Fibroblast of lung (primary cell): Measurements from ENCODE around the gene RSPH1. TPM values are rescaled to one million over a fixed set of nuclear protein-coding genes. Genes with fewer than 3 reads are reported as not detected.

ENCODE experiments used
- DNase-seq, 2 donors: peaks; one replicate each; pipeline versions ENCODE4 v3.0.0 to v3.0.0-alpha.2; 2010; ENCODE audit warnings: low read depth in 2 of 2
- H2AFZ ChIP-seq: 2 replicates; pipeline ENCODE4 v1.5.1; 2012; ENCODE audit warnings: low read length, control low read depth, inconsistent platforms
- H3K27ac ChIP-seq: 2 replicates; pipeline ENCODE4 v1.5.1; 2011; ENCODE audit warnings: low read length, control low read depth; ENCODE audit not compliant: insufficient read depth
- H3K27me3 ChIP-seq: 2 replicates; pipeline ENCODE4 v1.5.1; 2011; ENCODE audit warnings: mild to moderate bottlenecking, low read length; ENCODE audit not compliant: control insufficient read depth, insufficient read depth
- H3K36me3 ChIP-seq: 2 replicates; pipeline ENCODE4 v1.5.1; 2011; ENCODE audit warnings: low read length; ENCODE audit not compliant: control insufficient read depth, insufficient read depth
- H3K4me1 ChIP-seq: 2 replicates; pipeline ENCODE4 v1.5.1; 2011; ENCODE audit warnings: low read length; ENCODE audit not compliant: control insufficient read depth, insufficient read depth; ENCODE audit errors: extremely low read depth
- H3K4me2 ChIP-seq: 2 replicates; pipeline ENCODE4 v1.5.1; 2011; ENCODE audit warnings: low read length, control low read depth; ENCODE audit not compliant: insufficient read depth; ENCODE audit errors: extremely low read depth
- H3K4me3 ChIP-seq, 4 experiments: fragments of 200-600 bp in 1 of 4; sonication (generic) in 1 of 4; replicated peaks in 1 of 4; 2 replicates each; pipeline ENCODE4 v1.5.1; 2011 to 2016; ENCODE audit warnings: low read length in 4 of 4, low read depth in 3 of 4, mild to moderate bottlenecking in 3 of 4, control low read depth in 2 of 4, inconsistent platforms in 1 of 4, mixed read lengths in 1 of 4; ENCODE audit not compliant: insufficient read depth in 1 of 4; ENCODE audit errors: control extremely low read depth in 1 of 4
- H3K79me2 ChIP-seq: 2 replicates; pipeline ENCODE4 v1.5.1; 2012; ENCODE audit warnings: mild to moderate bottlenecking, low read length, inconsistent platforms; ENCODE audit not compliant: control insufficient read depth, insufficient read depth
- H3K9ac ChIP-seq: 2 replicates; pipeline ENCODE4 v1.5.1; 2011; ENCODE audit warnings: mild to moderate bottlenecking, low read length, control low read depth; ENCODE audit not compliant: insufficient read depth
- H3K9me3 ChIP-seq: 2 replicates; pipeline ENCODE4 v1.5.1; 2012; ENCODE audit warnings: low read depth, low read length; ENCODE audit not compliant: control insufficient read depth, insufficient read depth
- H4K20me1 ChIP-seq: 2 replicates; pipeline ENCODE4 v1.5.1; 2011; ENCODE audit warnings: low read length; ENCODE audit not compliant: control insufficient read depth, insufficient read depth; ENCODE audit errors: extremely low read depth
- EZH2 ChIP-seq: IDR thresholded peaks from 2 replicates; pipeline ENCODE4 v1.5.1; 2012; ENCODE audit warnings: low read length, control low read depth, mild to moderate bottlenecking; ENCODE audit errors: missing control alignments
- polyA plus RNA-seq, 2 donors: library from polyadenylated mRNA; depleted of rRNA in 1 of 2; stranded (reverse) in 1 of 2; unstranded in 1 of 2; fragments of >200 nt; gene quantifications; 2 replicates each; pipeline ENCODE4 v1.2.1, GENCODE V29; 2011 to 2012; ENCODE audit warnings: missing spikeins in 1 of 2
- total RNA-seq: library from RNA; depleted of rRNA; stranded (reverse); fragments of >200 nt; gene quantifications from 2 replicates; pipeline ENCODE4 v1.2.1, GENCODE V29; 2014
- TF ChIP-seq, protein P1 (sequence below), 2 donors: IDR thresholded peaks in 1 of 2; conservative IDR thresholded peaks in 1 of 2; 1 replicate in 1 of 2; 2 replicates in 1 of 2; pipeline ENCODE4 v1.5.1; 2011 to 2012; ENCODE audit warnings: low read length in 2 of 2, control low read depth in 1 of 2, inconsistent platforms in 1 of 2, low read depth in 1 of 2, mild to moderate bottlenecking in 1 of 2

RSPH1 gene
- total and polyA plus RNA-seq, 2 donors (not counting 1 experiment from before 2014, with no cell fraction given), result not detected

DNA sequence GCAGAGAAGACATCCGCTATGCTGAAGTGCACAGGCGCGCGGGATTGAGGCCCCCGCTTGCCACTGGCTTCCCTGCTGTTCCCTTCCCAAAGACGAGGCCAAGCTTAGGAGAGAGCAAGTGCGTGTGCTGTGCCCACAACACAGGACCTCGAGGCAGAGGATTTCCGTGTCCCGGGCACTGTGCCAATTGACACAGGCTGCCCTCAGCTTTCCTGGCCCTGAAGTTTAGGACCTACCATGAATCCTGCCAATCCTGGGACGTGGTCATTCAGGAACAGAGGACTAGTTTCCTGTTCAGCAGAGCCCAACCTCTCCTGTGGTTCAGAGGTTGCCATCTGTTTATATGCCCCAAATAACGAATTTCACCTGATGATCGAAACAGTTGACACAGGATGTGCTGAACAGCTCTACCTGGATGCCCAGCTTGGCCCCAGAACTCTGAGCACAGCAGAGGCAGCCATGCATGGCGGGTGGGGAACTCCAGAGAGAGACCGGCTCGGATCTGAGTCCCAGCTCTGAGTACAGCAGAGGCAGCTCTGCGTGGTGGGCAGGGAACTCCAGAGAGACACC is 39.7 kb upstream of the RSPH1 start:
- no peaks in the 10 kb centered on the region for H3K9me3 ChIP-seq
- no peak for DNase-seq
- H4K20me1 ChIP-seq, result no peaks in the 10 kb centered on the region
- H3K27me3 ChIP-seq, result no peaks in the 10 kb centered on the region
- no peak overlapping the region for H3K4me3 ChIP-seq
- H3K9ac ChIP-seq, result no peak overlapping the region
- H3K4me2 ChIP-seq, result no peak overlapping the region
- no peak for TF ChIP-seq EZH2
- TF ChIP-seq, protein P1, sequence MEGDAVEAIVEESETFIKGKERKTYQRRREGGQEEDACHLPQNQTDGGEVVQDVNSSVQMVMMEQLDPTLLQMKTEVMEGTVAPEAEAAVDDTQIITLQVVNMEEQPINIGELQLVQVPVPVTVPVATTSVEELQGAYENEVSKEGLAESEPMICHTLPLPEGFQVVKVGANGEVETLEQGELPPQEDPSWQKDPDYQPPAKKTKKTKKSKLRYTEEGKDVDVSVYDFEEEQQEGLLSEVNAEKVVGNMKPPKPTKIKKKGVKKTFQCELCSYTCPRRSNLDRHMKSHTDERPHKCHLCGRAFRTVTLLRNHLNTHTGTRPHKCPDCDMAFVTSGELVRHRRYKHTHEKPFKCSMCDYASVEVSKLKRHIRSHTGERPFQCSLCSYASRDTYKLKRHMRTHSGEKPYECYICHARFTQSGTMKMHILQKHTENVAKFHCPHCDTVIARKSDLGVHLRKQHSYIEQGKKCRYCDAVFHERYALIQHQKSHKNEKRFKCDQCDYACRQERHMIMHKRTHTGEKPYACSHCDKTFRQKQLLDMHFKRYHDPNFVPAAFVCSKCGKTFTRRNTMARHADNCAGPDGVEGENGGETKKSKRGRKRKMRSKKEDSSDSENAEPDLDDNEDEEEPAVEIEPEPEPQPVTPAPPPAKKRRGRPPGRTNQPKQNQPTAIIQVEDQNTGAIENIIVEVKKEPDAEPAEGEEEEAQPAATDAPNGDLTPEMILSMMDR (conservative IDR thresholded peaks at IDR 0.05 in 1 of 2, IDR thresholded peaks at IDR 0.05 in 1 of 2; ENCODE audit: low read depth in 1 of 2, low read length in 2 of 2), result no peak
- no peak overlapping the region for H3K27ac ChIP-seq
- no peaks in the 10 kb centered on the region for H3K36me3 ChIP-seq
- no peak overlapping the region for H2AFZ ChIP-seq
- H3K79me2 ChIP-seq, result no peaks in the 10 kb centered on the region
- no peaks in the 10 kb centered on the region for H3K4me1 ChIP-seq

DNA sequence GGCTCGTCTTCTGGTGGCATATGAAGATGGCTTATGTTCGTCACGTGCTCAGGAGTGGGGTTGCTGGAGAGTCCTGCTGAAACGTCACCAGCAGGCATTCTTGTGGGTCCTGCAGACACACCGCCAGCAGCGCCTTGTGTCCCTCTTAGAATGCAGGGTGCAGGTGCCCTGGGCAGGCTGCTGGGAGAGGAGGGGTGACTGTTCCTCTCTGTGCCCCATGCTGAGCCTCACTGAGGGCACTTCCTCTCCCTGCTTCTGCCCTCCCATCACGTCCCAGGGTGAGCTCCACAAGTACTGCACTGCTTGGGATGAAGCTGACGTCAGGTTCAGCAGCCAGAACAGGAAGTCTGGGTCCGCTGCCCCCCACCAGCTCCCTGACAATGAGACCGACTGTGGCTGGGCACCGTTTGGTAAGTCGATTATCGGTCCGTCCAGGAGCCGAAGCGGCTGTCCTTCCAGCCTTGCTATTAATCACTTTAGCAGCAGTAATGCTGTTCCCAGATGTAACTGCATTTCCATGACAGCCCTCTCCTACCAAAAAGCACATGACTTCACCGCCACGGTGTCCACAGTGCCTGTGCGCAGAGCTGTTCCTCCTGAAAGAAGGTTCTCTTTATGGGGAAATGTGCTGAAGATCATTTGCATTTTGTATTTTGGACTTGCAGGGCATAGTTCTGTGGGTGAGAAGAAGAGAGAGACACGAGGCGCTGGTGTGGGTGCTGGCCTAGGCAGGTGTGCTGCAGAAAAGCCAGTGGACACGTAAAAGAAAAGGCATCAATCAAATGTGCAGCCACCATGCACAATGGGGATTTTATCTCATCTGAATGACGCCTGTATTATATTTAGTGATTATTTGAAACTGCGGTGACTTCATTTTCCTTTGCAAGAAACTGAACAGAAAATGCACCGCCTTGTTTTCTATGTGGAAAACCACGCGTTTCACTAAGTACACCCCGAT is 38.7 kb upstream of the RSPH1 start:
- no peaks in the 10 kb centered on the region for H3K27me3 ChIP-seq
- no peak overlapping the region for H3K27ac ChIP-seq
- no peaks in the 10 kb centered on the region for H3K9me3 ChIP-seq
- no peaks in the 10 kb centered on the region for H4K20me1 ChIP-seq
- H3K79me2 ChIP-seq, result no peaks in the 10 kb centered on the region
- no peak overlapping the region for H2AFZ ChIP-seq
- no peaks in the 10 kb centered on the region for H3K4me1 ChIP-seq
- DNase-seq, result no peak
- no peaks in the 10 kb centered on the region for H3K36me3 ChIP-seq
- H3K9ac ChIP-seq, result no peak overlapping the region
- TF ChIP-seq, protein P1 (conservative IDR thresholded peaks at IDR 0.05 in 1 of 2, IDR thresholded peaks at IDR 0.05 in 1 of 2; ENCODE audit: low read depth in 1 of 2, low read length in 2 of 2), result no peak
- TF ChIP-seq EZH2, result no peak
- no peak overlapping the region for H3K4me3 ChIP-seq
- no peak overlapping the region for H3K4me2 ChIP-seq

DNA sequence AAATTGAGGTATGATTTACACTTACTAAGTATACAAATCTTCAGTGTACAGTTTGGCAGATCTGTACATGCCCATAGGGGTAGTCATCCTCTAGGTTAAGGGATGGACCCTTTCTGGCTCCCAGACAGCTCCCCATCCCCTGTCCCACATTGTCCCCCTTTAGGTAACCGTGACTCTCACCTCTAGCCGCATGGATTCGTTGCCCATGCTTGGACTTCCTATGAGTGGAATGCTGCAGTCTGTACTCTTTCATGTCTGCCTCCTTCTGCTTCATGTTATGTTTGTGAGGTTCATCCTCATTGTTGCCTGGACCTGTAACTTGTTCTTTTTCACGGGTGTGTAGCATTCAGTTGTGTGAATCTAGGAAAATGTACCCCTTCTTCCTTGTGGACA is 37.9 kb upstream of the RSPH1 start:
- Histone ChIP-seq H3K9ac (no peak overlapping the region), H3K79me2 (no peaks in the 10 kb centered on the region), H3K36me3 (no peaks in the 10 kb centered on the region), H3K27me3 (no peaks in the 10 kb centered on the region), H3K4me3 (no peak overlapping the region), H2AFZ (no peak overlapping the region), H3K4me1 (no peaks in the 10 kb centered on the region), H3K4me2 (no peak overlapping the region), H3K27ac (no peak overlapping the region), H3K9me3 (no peaks in the 10 kb centered on the region), H4K20me1 (no peaks in the 10 kb centered on the region)
- no peak for DNase-seq
- no peak for TF ChIP-seq EZH2
- TF ChIP-seq, protein P1 (conservative IDR thresholded peaks at IDR 0.05 in 1 of 2, IDR thresholded peaks at IDR 0.05 in 1 of 2; ENCODE audit: low read depth in 1 of 2, low read length in 2 of 2), result no peak
